ENCODE data around the gene TMEM178B. TPM values are rescaled to one million over a fixed set of nuclear protein-coding genes. Genes with fewer than 3 reads are reported as not detected.

TMEM178B gene
- polyA plus RNA-seq, 1 donor (not counting 4 experiments of a cell fraction or from before 2014, with no cell fraction given), result not detected

- Histone ChIP-seq H3K27me3 (ENCODE audit: control insufficient read depth, extremely low read depth, insufficient read depth, low read length) (no peaks in the 10 kb centered on the region), H2AFZ (ENCODE audit: control insufficient read depth, low read length) (no peak overlapping the region), H3K27ac (ENCODE audit: control insufficient read depth, insufficient read depth, low read length) (no peak overlapping the region), H3K4me3 (ENCODE audit: control insufficient read depth in 2 of 3, extremely low read depth in 1 of 3, insufficient read depth in 2 of 3, low read depth in 1 of 3, low read length in 3 of 3) (no peak overlapping the region), H3K4me1 (ENCODE audit: control insufficient read depth, extremely low read depth, insufficient read depth, low read length) (no peaks in the 10 kb centered on the region), H3K79me2 (ENCODE audit: control insufficient read depth, insufficient read depth, low read length) (no peaks in the 10 kb centered on the region), H4K20me1 (ENCODE audit: control insufficient read depth, extremely low read depth, insufficient read depth, low read length) (no peaks in the 10 kb centered on the region), H3K9me1 (ENCODE audit: control insufficient read depth, extremely low read depth, insufficient read depth, low read length) (no peaks in the 10 kb centered on the region), H3K36me3 (ENCODE audit: control insufficient read depth in 2 of 2, extremely low read depth in 1 of 2, insufficient read depth in 2 of 2, low read length in 2 of 2) (no peaks in the 10 kb centered on the region), H3K4me2 (ENCODE audit: control insufficient read depth, extremely low read depth, insufficient read depth, low read depth, low read length) (no peak overlapping the region), H3K9me3 (ENCODE audit: control insufficient read depth, low read depth, low read length) (no peaks in the 10 kb centered on the region), H3K9ac (ENCODE audit: control insufficient read depth, extremely low read depth, insufficient read depth, low read length) (no peak overlapping the region)
- FAIRE-seq (no peak), DNase-seq (ENCODE audit: low read depth, low spot score) (no peak)
- dilution Hi-C loops (cut with MboI; ENCODE audit: extremely low pct_ligation_motif_present, low sequenced_read_pairs), result no loop called here
- TF ChIP-seq CTCF (optimal IDR thresholded peaks at IDR 0.05 in 1 of 3, IDR thresholded peaks at IDR 0.05 in 1 of 3, conservative IDR thresholded peaks at IDR 0.05 in 1 of 3; ENCODE audit: extremely low read depth in 1 of 3, insufficient read depth in 2 of 3, low read length in 3 of 3) (no peak), EZH2 (IDR thresholded peaks at IDR 0.05; ENCODE audit: low read length) (no peak)
Measured at GRCh38 chr7:141393056-141393455, 319.2 kb downstream of the TMEM178B start.

- TF ChIP-seq EZH2 (IDR thresholded peaks at IDR 0.05; ENCODE audit: low read length) (no peak), CTCF (optimal IDR thresholded peaks at IDR 0.05 in 1 of 3, IDR thresholded peaks at IDR 0.05 in 1 of 3, conservative IDR thresholded peaks at IDR 0.05 in 1 of 3; ENCODE audit: extremely low read depth in 1 of 3, insufficient read depth in 2 of 3, low read length in 3 of 3) (no peak)
- FAIRE-seq (no peak), DNase-seq (ENCODE audit: low read depth, low spot score) (no peak)
- no peak overlapping the region for H3K4me2 ChIP-seq (ENCODE audit: control insufficient read depth, extremely low read depth, insufficient read depth, low read depth, low read length)
- H3K79me2 ChIP-seq (ENCODE audit: control insufficient read depth, insufficient read depth, low read length), result no peaks in the 10 kb centered on the region
- dilution Hi-C loops (cut with MboI; ENCODE audit: extremely low pct_ligation_motif_present, low sequenced_read_pairs), result no loop called here
- H3K9me3 ChIP-seq (ENCODE audit: control insufficient read depth, low read depth, low read length), result no peaks in the 10 kb centered on the region
- no peaks in the 10 kb centered on the region for H3K27me3 ChIP-seq (ENCODE audit: control insufficient read depth, extremely low read depth, insufficient read depth, low read length)
- no peak overlapping the region for H3K9ac ChIP-seq (ENCODE audit: control insufficient read depth, extremely low read depth, insufficient read depth, low read length)
- no peak overlapping the region for H2AFZ ChIP-seq (ENCODE audit: control insufficient read depth, low read length)
- no peak overlapping the region for H3K27ac ChIP-seq (ENCODE audit: control insufficient read depth, insufficient read depth, low read length)
- H3K36me3 ChIP-seq (ENCODE audit: control insufficient read depth in 2 of 2, extremely low read depth in 1 of 2, insufficient read depth in 2 of 2, low read length in 2 of 2), result no peaks in the 10 kb centered on the region
- H3K4me3 ChIP-seq (ENCODE audit: control insufficient read depth in 2 of 3, extremely low read depth in 1 of 3, insufficient read depth in 2 of 3, low read depth in 1 of 3, low read length in 3 of 3), result no peak overlapping the region
- no peaks in the 10 kb centered on the region for H3K4me1 ChIP-seq (ENCODE audit: control insufficient read depth, extremely low read depth, insufficient read depth, low read length)
- no peaks in the 10 kb centered on the region for H4K20me1 ChIP-seq (ENCODE audit: control insufficient read depth, extremely low read depth, insufficient read depth, low read length)
- H3K9me1 ChIP-seq (ENCODE audit: control insufficient read depth, extremely low read depth, insufficient read depth, low read length), result no peaks in the 10 kb centered on the region
Measured at GRCh38 chr7:141397236-141398163, 323.6 kb downstream of the TMEM178B start.
